Measurements from ENCODE around the gene SERPINA10. TPM values are rescaled to one million over a fixed set of nuclear protein-coding genes. Genes with fewer than 3 reads are reported as not detected.

Gene SERPINA10, protein sequence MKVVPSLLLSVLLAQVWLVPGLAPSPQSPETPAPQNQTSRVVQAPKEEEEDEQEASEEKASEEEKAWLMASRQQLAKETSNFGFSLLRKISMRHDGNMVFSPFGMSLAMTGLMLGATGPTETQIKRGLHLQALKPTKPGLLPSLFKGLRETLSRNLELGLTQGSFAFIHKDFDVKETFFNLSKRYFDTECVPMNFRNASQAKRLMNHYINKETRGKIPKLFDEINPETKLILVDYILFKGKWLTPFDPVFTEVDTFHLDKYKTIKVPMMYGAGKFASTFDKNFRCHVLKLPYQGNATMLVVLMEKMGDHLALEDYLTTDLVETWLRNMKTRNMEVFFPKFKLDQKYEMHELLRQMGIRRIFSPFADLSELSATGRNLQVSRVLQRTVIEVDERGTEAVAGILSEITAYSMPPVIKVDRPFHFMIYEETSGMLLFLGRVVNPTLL
- not detected for total RNA-seq
- 0.04 TPM for polyA plus RNA-seq (2013, experiment 1 of 2)
- not detected for polyA plus RNA-seq (2013, experiment 2 of 2)
- long read RNA-seq, experiment 1 = 0 reads
- long read RNA-seq, experiment 2 = 0 reads
- long read RNA-seq, experiment 3 = 0 reads
- long read RNA-seq, experiment 4 = 0 reads

GRCh38 chr14:94292872-94293577, at the start of gene SERPINA10:
SERPINA10 (minus strand) TSS chr14:94293268; CDS start chr14:94290593, 2,675 bp downstream.
- Histone ChIP-seq H3K27ac (ENCODE audit: low read depth, low read length) (no peak within 1 kb of the TSS), H3K27me3 (ENCODE audit: control insufficient read depth, insufficient read depth, low read length, poor library complexity, severe bottlenecking) (no peaks in the 10 kb centered on the region), H3K9ac (ENCODE audit: extremely low read depth, low read length, poor library complexity, severe bottlenecking) (no peak within 1 kb of the TSS), H3K36me3 (ENCODE audit: control insufficient read depth, insufficient read depth, low read length) (no peaks in the 10 kb centered on the region), H3K4me3 (ENCODE audit: low read length) (no peak within 1 kb of the TSS), H3K4me1 (ENCODE audit: control insufficient read depth, insufficient read depth, low read length) (no peaks in the 10 kb centered on the region), H3K9me3 (ENCODE audit: control insufficient read depth, low read length) (no peaks in the 10 kb centered on the region)
- no peak for DNase-seq
- H3K36me3 Mint-ChIP-seq (ENCODE audit: low read depth) = no peaks in the 10 kb centered on the region
- 95 to 97% methylated on average over 4 to 8 of the region's 10 CpGs for WGBS, 2 experiments (ENCODE audit: insufficient coverage in 1 of 2, insufficient read length in 1 of 2)
- no peak for TF ChIP-seq CTCF (conservative IDR thresholded peaks at IDR 0.05)
- no peak within 1 kb of the TSS for H3K27ac Mint-ChIP-seq
- no peak within 1 kb of the TSS for H3K4me3 Mint-ChIP-seq
- peaks cover 7% of the 10 kb centered on the region for H3K4me1 Mint-ChIP-seq
- H3K9me3 Mint-ChIP-seq = no peaks in the 10 kb centered on the region
- peaks cover 3% of the 10 kb centered on the region for H3K27me3 Mint-ChIP-seq (ENCODE audit: insufficient read depth)

DNA sequence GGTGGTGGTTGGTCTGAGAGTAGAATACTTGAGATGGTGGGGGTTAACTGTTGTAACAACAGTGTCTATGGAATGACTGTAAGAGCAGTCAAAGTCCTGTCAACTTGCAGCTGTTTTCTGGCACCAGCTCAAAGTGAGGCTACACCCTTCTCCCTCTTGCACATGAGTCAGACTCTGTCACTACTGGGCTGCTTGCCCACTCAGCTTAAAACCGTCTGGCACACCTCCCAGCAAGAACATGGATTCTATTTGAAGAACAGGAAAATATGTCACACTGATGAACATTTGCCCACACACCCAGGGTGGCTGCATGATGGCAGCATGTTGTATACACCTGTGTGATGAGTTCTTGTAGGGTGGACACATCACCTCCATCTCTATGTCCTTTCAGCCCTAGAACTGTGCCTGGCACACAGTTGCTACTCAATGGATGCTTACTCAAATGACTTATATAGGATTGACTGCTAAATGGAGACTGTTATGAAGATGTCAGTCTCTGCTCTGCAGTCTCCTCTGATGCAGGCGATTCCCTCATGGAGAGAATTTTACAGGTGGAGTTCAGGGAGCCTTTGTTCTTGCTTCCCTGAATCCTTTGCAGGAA, 49.4 kb upstream of the SERPINA10 start:
- H3K4me1 Mint-ChIP-seq = no peaks in the 10 kb centered on the region
- Histone ChIP-seq H3K27ac (ENCODE audit: low read depth, low read length) (no peak overlapping the region), H3K4me1 (ENCODE audit: control insufficient read depth, insufficient read depth, low read length) (no peaks in the 10 kb centered on the region), H3K27me3 (ENCODE audit: control insufficient read depth, insufficient read depth, low read length, poor library complexity, severe bottlenecking) (no peaks in the 10 kb centered on the region), H3K9me3 (ENCODE audit: control insufficient read depth, low read length) (no peaks in the 10 kb centered on the region), H3K36me3 (ENCODE audit: control insufficient read depth, insufficient read depth, low read length) (no peaks in the 10 kb centered on the region), H3K9ac (ENCODE audit: extremely low read depth, low read length, poor library complexity, severe bottlenecking) (no peak overlapping the region), H3K4me3 (ENCODE audit: low read length) (no peak overlapping the region)
- no peak overlapping the region for H3K27ac Mint-ChIP-seq
- H3K27me3 Mint-ChIP-seq (ENCODE audit: insufficient read depth) = peaks cover 9% of the 10 kb centered on the region
- no peak for TF ChIP-seq CTCF (conservative IDR thresholded peaks at IDR 0.05)
- no peaks in the 10 kb centered on the region for H3K36me3 Mint-ChIP-seq (ENCODE audit: low read depth)
- 60 to 61% methylated on average over 1 to 2 of the region's 2 CpGs for WGBS, 2 experiments (ENCODE audit: insufficient coverage in 1 of 2, insufficient read length in 1 of 2)
- peaks cover 10% of the 10 kb centered on the region for H3K9me3 Mint-ChIP-seq
- no peak overlapping the region for H3K4me3 Mint-ChIP-seq
- DNase-seq = no peak

GRCh38 chr14:94341656-94342333, 48.7 kb upstream of the SERPINA10 start:
- H3K27ac ChIP-seq (ENCODE audit: low read depth, low read length) = no peak overlapping the region
- no peak overlapping the region for H3K27ac Mint-ChIP-seq
- H3K36me3 ChIP-seq (ENCODE audit: control insufficient read depth, insufficient read depth, low read length) = no peaks in the 10 kb centered on the region
- no peak overlapping the region for H3K4me3 ChIP-seq (ENCODE audit: low read length)
- no peaks in the 10 kb centered on the region for H3K27me3 ChIP-seq (ENCODE audit: control insufficient read depth, insufficient read depth, low read length, poor library complexity, severe bottlenecking)
- H3K9ac ChIP-seq (ENCODE audit: extremely low read depth, low read length, poor library complexity, severe bottlenecking) = no peak overlapping the region
- DNase-seq = no peak
- 93 to 97% methylated on average over 5 of the region's 5 CpGs for WGBS, 2 experiments (ENCODE audit: insufficient coverage in 1 of 2, insufficient read length in 1 of 2)
- no peaks in the 10 kb centered on the region for H3K36me3 Mint-ChIP-seq (ENCODE audit: low read depth)
- no peak overlapping the region for H3K4me3 Mint-ChIP-seq
- H3K4me1 Mint-ChIP-seq = no peaks in the 10 kb centered on the region
- H3K27me3 Mint-ChIP-seq (ENCODE audit: insufficient read depth) = peaks cover 9% of the 10 kb centered on the region
- peaks cover 13% of the 10 kb centered on the region for H3K9me3 Mint-ChIP-seq
- H3K9me3 ChIP-seq (ENCODE audit: control insufficient read depth, low read length) = no peaks in the 10 kb centered on the region
- no peaks in the 10 kb centered on the region for H3K4me1 ChIP-seq (ENCODE audit: control insufficient read depth, insufficient read depth, low read length)
- TF ChIP-seq CTCF (conservative IDR thresholded peaks at IDR 0.05) = no peak
